Neural cell (in vitro differentiated cells): ENCODE results near the gene SURF6.

ENCODE experiments used
- EP300 ChIP-seq: fragments of 450-650 bp; conservative IDR thresholded peaks from 2 replicates; pipeline ENCODE4 v1.6.1; 2014; ENCODE audit warnings: antibody characterized with exemption, mild to moderate bottlenecking, moderate library complexity; ENCODE audit not compliant: poor library complexity, severe bottlenecking
- EZH2 ChIP-seq: fragments of 200-600, 300-800 bp; shearing (Covaris generic), sonication (generic); IDR thresholded peaks from 2 replicates; pipeline ENCODE4 v1.6.1; 2014; ENCODE audit warnings: antibody characterized with exemption, low read length, borderline replicate concordance, mild to moderate bottlenecking; ENCODE audit not compliant: insufficient read depth, poor library complexity, severe bottlenecking
- MXI1 ChIP-seq: fragments of 450-650 bp; conservative IDR thresholded peaks from 2 replicates; pipeline ENCODE4 v1.6.1; 2014; ENCODE audit warnings: antibody characterized with exemption, mild to moderate bottlenecking; ENCODE audit not compliant: poor library complexity, severe bottlenecking
- POLR2AphosphoS5 ChIP-seq: IDR thresholded peaks from 2 replicates; pipeline ENCODE4 v1.6.1; 2012
- RAD21 ChIP-seq: fragments of 450-650 bp; conservative IDR thresholded peaks from 2 replicates; pipeline ENCODE4 v1.6.1; 2014; ENCODE audit warnings: antibody characterized with exemption, mild to moderate bottlenecking, moderate library complexity
- SMC3 ChIP-seq: fragments of 450-650 bp; conservative IDR thresholded peaks from 2 replicates; pipeline ENCODE4 v1.6.1; 2014; ENCODE audit warnings: antibody characterized with exemption, mild to moderate bottlenecking, moderate library complexity; ENCODE audit not compliant: poor library complexity
- TF ChIP-seq, protein P1 (sequence below): IDR thresholded peaks from 2 replicates; pipeline ENCODE4 v1.6.1; 2012; ENCODE audit warnings: borderline replicate concordance
- TF ChIP-seq, protein P2 (sequence below): fragments of 450-650 bp; IDR thresholded peaks from 2 replicates; pipeline ENCODE4 v1.5.1; 2014; ENCODE audit warnings: antibody characterized with exemption, mild to moderate bottlenecking, moderate library complexity; ENCODE audit not compliant: poor library complexity, severe bottlenecking

DNA sequence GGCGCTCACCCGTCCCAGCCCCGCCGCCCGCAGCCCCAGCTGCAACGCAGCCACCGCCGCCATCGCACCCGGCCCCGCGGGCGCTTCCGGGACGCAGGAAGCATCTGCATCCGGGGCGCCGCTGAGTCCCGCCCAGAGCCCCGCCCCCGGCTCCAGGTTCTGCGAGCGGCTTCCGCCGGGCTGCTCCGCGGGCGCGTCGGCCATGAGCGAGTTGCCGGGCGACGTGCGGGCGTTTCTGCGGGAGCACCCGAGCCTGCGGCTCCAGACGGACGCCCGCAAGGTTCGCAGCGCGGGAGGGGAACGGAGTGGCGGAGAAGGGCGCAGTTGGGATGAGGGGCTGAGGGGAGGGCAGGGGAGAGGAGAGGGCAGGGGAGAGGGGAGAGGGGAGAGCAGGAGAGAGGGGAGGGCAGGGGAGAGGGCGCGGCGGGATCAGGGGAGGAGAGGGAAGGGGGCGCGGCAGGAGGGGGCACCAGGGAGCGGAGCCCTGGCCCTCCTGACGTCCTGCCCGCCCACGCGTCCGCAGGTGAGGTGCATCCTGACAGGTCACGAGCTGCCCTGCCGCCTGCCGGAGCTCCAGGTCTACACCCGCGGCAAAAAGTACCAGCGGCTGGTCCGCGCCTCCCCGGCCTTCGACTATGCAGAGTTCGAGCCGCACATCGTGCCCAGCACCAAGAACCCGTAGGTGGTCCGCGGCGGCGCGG, 20.6 kb upstream of the SURF6 start, which contains the start of the genes SURF1 and SURF2:
- TF ChIP-seq, protein P1, sequence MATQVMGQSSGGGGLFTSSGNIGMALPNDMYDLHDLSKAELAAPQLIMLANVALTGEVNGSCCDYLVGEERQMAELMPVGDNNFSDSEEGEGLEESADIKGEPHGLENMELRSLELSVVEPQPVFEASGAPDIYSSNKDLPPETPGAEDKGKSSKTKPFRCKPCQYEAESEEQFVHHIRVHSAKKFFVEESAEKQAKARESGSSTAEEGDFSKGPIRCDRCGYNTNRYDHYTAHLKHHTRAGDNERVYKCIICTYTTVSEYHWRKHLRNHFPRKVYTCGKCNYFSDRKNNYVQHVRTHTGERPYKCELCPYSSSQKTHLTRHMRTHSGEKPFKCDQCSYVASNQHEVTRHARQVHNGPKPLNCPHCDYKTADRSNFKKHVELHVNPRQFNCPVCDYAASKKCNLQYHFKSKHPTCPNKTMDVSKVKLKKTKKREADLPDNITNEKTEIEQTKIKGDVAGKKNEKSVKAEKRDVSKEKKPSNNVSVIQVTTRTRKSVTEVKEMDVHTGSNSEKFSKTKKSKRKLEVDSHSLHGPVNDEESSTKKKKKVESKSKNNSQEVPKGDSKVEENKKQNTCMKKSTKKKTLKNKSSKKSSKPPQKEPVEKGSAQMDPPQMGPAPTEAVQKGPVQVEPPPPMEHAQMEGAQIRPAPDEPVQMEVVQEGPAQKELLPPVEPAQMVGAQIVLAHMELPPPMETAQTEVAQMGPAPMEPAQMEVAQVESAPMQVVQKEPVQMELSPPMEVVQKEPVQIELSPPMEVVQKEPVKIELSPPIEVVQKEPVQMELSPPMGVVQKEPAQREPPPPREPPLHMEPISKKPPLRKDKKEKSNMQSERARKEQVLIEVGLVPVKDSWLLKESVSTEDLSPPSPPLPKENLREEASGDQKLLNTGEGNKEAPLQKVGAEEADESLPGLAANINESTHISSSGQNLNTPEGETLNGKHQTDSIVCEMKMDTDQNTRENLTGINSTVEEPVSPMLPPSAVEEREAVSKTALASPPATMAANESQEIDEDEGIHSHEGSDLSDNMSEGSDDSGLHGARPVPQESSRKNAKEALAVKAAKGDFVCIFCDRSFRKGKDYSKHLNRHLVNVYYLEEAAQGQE = peak; percentile 38
- TF ChIP-seq POLR2AphosphoS5 (peak; percentile 80), SMC3 (no peak), EZH2 (no peak), EP300 (no peak), MXI1 (peak; percentile 91), RAD21 (no peak)
- TF ChIP-seq, protein P2, sequence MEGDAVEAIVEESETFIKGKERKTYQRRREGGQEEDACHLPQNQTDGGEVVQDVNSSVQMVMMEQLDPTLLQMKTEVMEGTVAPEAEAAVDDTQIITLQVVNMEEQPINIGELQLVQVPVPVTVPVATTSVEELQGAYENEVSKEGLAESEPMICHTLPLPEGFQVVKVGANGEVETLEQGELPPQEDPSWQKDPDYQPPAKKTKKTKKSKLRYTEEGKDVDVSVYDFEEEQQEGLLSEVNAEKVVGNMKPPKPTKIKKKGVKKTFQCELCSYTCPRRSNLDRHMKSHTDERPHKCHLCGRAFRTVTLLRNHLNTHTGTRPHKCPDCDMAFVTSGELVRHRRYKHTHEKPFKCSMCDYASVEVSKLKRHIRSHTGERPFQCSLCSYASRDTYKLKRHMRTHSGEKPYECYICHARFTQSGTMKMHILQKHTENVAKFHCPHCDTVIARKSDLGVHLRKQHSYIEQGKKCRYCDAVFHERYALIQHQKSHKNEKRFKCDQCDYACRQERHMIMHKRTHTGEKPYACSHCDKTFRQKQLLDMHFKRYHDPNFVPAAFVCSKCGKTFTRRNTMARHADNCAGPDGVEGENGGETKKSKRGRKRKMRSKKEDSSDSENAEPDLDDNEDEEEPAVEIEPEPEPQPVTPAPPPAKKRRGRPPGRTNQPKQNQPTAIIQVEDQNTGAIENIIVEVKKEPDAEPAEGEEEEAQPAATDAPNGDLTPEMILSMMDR = peak; percentile 32
